ENCODE data around the gene ADH5. TPM values are rescaled to one million over a fixed set of nuclear protein-coding genes. Genes with fewer than 3 reads are reported as not detected.

The ADH5 gene
- total and polyA plus RNA-seq, 2 of the 8 experiments (the other 6 are each of a cell fraction or from before 2014, with no cell fraction given) = 223 to 327 TPM

- Histone ChIP-seq H3K4me3 (ENCODE audit: extremely low read depth in 1 of 4, insufficient read depth in 2 of 4, low read depth in 3 of 4, low read length in 4 of 4) (no peak overlapping the region), H3K4me1 (replicated peaks in 1 of 4; ENCODE audit: control insufficient read depth in 3 of 4, insufficient read depth in 4 of 4, low read length in 3 of 4) (peaks cover 0 to 12% (median 8%) of the 10 kb centered on the region in 4 experiments), H4K5ac (ENCODE audit: insufficient read length, low read depth, low read length) (no peak overlapping the region), H3K14ac (ENCODE audit: insufficient read length) (no peak overlapping the region), H3K4ac (replicated peaks; ENCODE audit: insufficient read length, low read depth, low read length) (no peak overlapping the region), H4K91ac (replicated peaks; ENCODE audit: insufficient read length, low read length) (no peak overlapping the region), H3K79me2 (ENCODE audit: control insufficient read depth in 1 of 2, insufficient read depth in 2 of 2, low read length in 2 of 2) (peaks cover 16 to 100% of the 10 kb centered on the region in 2 experiments), H4K20me1 (replicated peaks in 1 of 2; ENCODE audit: control insufficient read depth in 1 of 2, insufficient read depth in 2 of 2, low read length in 2 of 2) (peaks cover 4 to 19% of the 10 kb centered on the region in 2 experiments), H3K23ac (ENCODE audit: insufficient read length) (no peak overlapping the region), H3K56ac (replicated peaks; ENCODE audit: insufficient read length, low read depth, low read length) (no peak overlapping the region), H3K9me3 (ENCODE audit: insufficient read depth in 2 of 2, low read depth in 1 of 2, low read length in 1 of 2) (no peaks in the 10 kb centered on the region), H3K23me2 (ENCODE audit: low read depth, low read length) (no peaks in the 10 kb centered on the region), H2BK20ac (ENCODE audit: low read length) (no peak overlapping the region), H3K18ac (ENCODE audit: extremely low read depth, low read length) (no peak overlapping the region), H4K8ac (ENCODE audit: extremely low read depth, insufficient read depth, low read length) (no peak overlapping the region), H3K4me2 (ENCODE audit: insufficient read depth in 1 of 2, low read depth in 2 of 2, low read length in 2 of 2) (no peak overlapping the region), H3K27me3 (replicated peaks in 1 of 4; ENCODE audit: control insufficient read depth in 3 of 4, extremely low read depth in 1 of 4, insufficient read depth in 3 of 4, low read length in 3 of 4) (no peaks in the 10 kb centered on the region), H2BK12ac (ENCODE audit: low read depth, low read length) (no peak overlapping the region), H2BK5ac (ENCODE audit: low read depth, low read length) (no peak overlapping the region), H2AFZ (ENCODE audit: low read length) (no peak overlapping the region), H2BK120ac (replicated peaks; ENCODE audit: low read depth, low read length) (no peak overlapping the region), H3K36me3 (ENCODE audit: control insufficient read depth in 2 of 4, insufficient read depth in 4 of 4, low read length in 3 of 4) (peaks cover 0 to 9% (median 0%) of the 10 kb centered on the region in 4 experiments; a peak in 2 of 8 replicates), H2BK15ac (ENCODE audit: low read length) (no peak overlapping the region), H3K27ac (ENCODE audit: low read depth, low read length) (no peak overlapping the region), H3K9ac (replicated peaks in 1 of 4; ENCODE audit: extremely low read depth in 1 of 4, low read depth in 3 of 4, low read length in 3 of 4) (no peak overlapping the region), H3K79me1 (ENCODE audit: low read depth, low read length) (peaks cover 4% of the 10 kb centered on the region), H2AK5ac (ENCODE audit: low read depth, low read length) (no peak overlapping the region)
- 65% methylated on average over 1 of the region's 1 CpG; no CpG with 5 or more reads in 1 of the 2 experiments for WGBS, 2 experiments (ENCODE audit: extremely low coverage in 1 of 2, insufficient coverage in 1 of 2, insufficient read length in 1 of 2, insufficient replicate concordance in 2 of 2, low coverage in 1 of 2, low lambda C conversion rate in 2 of 2, missing lambda C conversion rate in 1 of 2)
- ChIA-PET CTCF (ENCODE audit: partially characterized antibody) (interaction anchor here (1.1 to 1.9 kb wide), 3 partner anchors 31 to 33 kb away, joined by 3 to 8 read pairs (median 5); partner anchors contain the start of gene METAP1), POLR2A (ENCODE audit: partially characterized antibody) (interaction anchor here (1.1 to 1.3 kb wide), 2 partner anchors 11 to 18 kb away, joined by 8 read pairs; no protein-coding TSS in a partner anchor)
- FAIRE-seq (no peak), DNase-seq (ENCODE audit: low read depth in 1 of 2, low spot score in 2 of 2) (no peak)
- TF ChIP-seq CBX8 (IDR thresholded peaks at IDR 0.05; ENCODE audit: borderline replicate concordance, low read depth, low read length) = no peak
- TF ChIP-seq CHD1 (IDR thresholded peaks at IDR 0.05; ENCODE audit: low read depth, low read length) = no peak
- TF ChIP-seq BACH1 (IDR thresholded peaks at IDR 0.05; ENCODE audit: low read length) = no peak
- TF ChIP-seq, protein P1, sequence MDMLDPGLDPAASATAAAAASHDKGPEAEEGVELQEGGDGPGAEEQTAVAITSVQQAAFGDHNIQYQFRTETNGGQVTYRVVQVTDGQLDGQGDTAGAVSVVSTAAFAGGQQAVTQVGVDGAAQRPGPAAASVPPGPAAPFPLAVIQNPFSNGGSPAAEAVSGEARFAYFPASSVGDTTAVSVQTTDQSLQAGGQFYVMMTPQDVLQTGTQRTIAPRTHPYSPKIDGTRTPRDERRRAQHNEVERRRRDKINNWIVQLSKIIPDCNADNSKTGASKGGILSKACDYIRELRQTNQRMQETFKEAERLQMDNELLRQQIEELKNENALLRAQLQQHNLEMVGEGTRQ (IDR thresholded peaks at IDR 0.05; ENCODE audit: low read length) = no peak
- no peak for TF ChIP-seq CREB1 (IDR thresholded peaks at IDR 0.05)
- TF ChIP-seq, protein P2, sequence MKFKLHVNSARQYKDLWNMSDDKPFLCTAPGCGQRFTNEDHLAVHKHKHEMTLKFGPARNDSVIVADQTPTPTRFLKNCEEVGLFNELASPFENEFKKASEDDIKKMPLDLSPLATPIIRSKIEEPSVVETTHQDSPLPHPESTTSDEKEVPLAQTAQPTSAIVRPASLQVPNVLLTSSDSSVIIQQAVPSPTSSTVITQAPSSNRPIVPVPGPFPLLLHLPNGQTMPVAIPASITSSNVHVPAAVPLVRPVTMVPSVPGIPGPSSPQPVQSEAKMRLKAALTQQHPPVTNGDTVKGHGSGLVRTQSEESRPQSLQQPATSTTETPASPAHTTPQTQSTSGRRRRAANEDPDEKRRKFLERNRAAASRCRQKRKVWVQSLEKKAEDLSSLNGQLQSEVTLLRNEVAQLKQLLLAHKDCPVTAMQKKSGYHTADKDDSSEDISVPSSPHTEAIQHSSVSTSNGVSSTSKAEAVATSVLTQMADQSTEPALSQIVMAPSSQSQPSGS (IDR thresholded peaks at IDR 0.05; ENCODE audit: low read length) = no peak
- TF ChIP-seq TBP (IDR thresholded peaks at IDR 0.05; ENCODE audit: low read depth, low read length) = no peak
- TF ChIP-seq SIRT6 (IDR thresholded peaks at IDR 0.05; ENCODE audit: low read length) = no peak
- no peak for TF ChIP-seq GTF2F1 (IDR thresholded peaks at IDR 0.05; ENCODE audit: borderline replicate concordance, low read depth, low read length)
- no peak for TF ChIP-seq EP300 (IDR thresholded peaks at IDR 0.05; ENCODE audit: borderline replicate concordance in 1 of 2, low read depth in 2 of 2, low read length in 2 of 2)
- TF ChIP-seq SRF (IDR thresholded peaks at IDR 0.05; ENCODE audit: low read depth, low read length) = no peak
- no peak for TF ChIP-seq ASH2L (IDR thresholded peaks at IDR 0.05; ENCODE audit: low read length)
These were observed 63.1 kb downstream of the ADH5 start for GRCh38 chr4:99025506-99025905.
